ENCODE data around the gene KPNA2. TPM values are rescaled to one million over a fixed set of nuclear protein-coding genes. Genes with fewer than 3 reads are reported as not detected.
A peak's percentile ranks its signal among the peaks of the same experiment; 100 is the strongest.
"Not testable (repeated sequence)": the region's sequence is repeated elsewhere in the genome, so short reads cannot be mapped to it uniquely, and the experiment has no call there.

Gene KPNA2
- total and polyA plus RNA-seq, 2 of the 13 experiments (the other 11 are each of a cell fraction or from before 2014, with no cell fraction given) = 111 to 305 TPM

GRCh38 chr17:68049812-68050437 lies 14.4 kb downstream of the KPNA2 start:
- in situ Hi-C loops (cut with HindIII; ENCODE audit: extremely low pct_ligation_motif_present, low pct_unique_long_range_greater_than_20kb); intact Hi-C loops (cut with micrococcal nuclease; ENCODE audit: unreplicated experiment); H3K9ac ChIP-seq (ENCODE audit: insufficient read depth, low read depth, low read length); H3K4me3 ChIP-seq (replicated peaks in 1 of 3; ENCODE audit: insufficient read depth in 1 of 3, low read depth in 2 of 3, low read length in 3 of 3); H3K79me2 ChIP-seq (ENCODE audit: insufficient read depth, low read length); FAIRE-seq; H3K9me3 ChIP-seq (ENCODE audit: low read length); POLR2A ChIA-PET; H3K27me3 ChIP-seq (ENCODE audit: control insufficient read depth in 1 of 2, insufficient read depth in 2 of 2, low read length in 2 of 2); H4K20me1 ChIP-seq (ENCODE audit: insufficient read depth, low read length); BruUV-seq (replicated peaks); DNase-seq (ENCODE audit: low spot score); H3K4me2 ChIP-seq (ENCODE audit: low read depth, low read length); H3K27ac ChIP-seq (ENCODE audit: extremely low read length, insufficient read depth, low read length); H2AFZ ChIP-seq (ENCODE audit: low read length); CTCF ChIA-PET (ENCODE audit: low intra/inter-chr PET ratio, low total read pairs); H3K4me1 ChIP-seq (ENCODE audit: insufficient read depth, low read length): not testable (repeated sequence)
- ATAC-seq = peak; percentile 14
- WGBS (ENCODE audit: low lambda C conversion rate) = 71% methylated on average over 4 of the region's 4 CpGs
- H3K36me3 ChIP-seq (replicated peaks in 1 of 2; ENCODE audit: control insufficient read depth in 1 of 2, insufficient read depth in 2 of 2, low read length in 2 of 2) = peaks cover 7 to 20% of the 10 kb centered on the region in 2 experiments
- TF ChIP-seq PCBP2 (optimal IDR thresholded peaks at IDR 0.05; ENCODE audit: low read depth, low read length, poor library complexity, severe bottlenecking) = peak; percentile 73

- FAIRE-seq; intact Hi-C loops (cut with micrococcal nuclease; ENCODE audit: unreplicated experiment); POLR2A ChIA-PET; H3K9me3 ChIP-seq (ENCODE audit: low read length); in situ Hi-C loops (cut with HindIII; ENCODE audit: extremely low pct_ligation_motif_present, low pct_unique_long_range_greater_than_20kb); H3K4me2 ChIP-seq (ENCODE audit: low read depth, low read length); DNase-seq (ENCODE audit: low spot score); H3K4me1 ChIP-seq (ENCODE audit: insufficient read depth, low read length); H4K20me1 ChIP-seq (ENCODE audit: insufficient read depth, low read length); CTCF ChIA-PET (ENCODE audit: low intra/inter-chr PET ratio, low total read pairs); H2AFZ ChIP-seq (ENCODE audit: low read length); H3K79me2 ChIP-seq (ENCODE audit: insufficient read depth, low read length); H3K36me3 ChIP-seq (replicated peaks in 1 of 2; ENCODE audit: control insufficient read depth in 1 of 2, insufficient read depth in 2 of 2, low read length in 2 of 2); H3K4me3 ChIP-seq (replicated peaks in 1 of 3; ENCODE audit: insufficient read depth in 1 of 3, low read depth in 2 of 3, low read length in 3 of 3); ATAC-seq; H3K27me3 ChIP-seq (ENCODE audit: control insufficient read depth in 1 of 2, insufficient read depth in 2 of 2, low read length in 2 of 2); H3K9ac ChIP-seq (ENCODE audit: insufficient read depth, low read depth, low read length); H3K27ac ChIP-seq (ENCODE audit: extremely low read length, insufficient read depth, low read length); BruUV-seq (replicated peaks): not testable (repeated sequence)
- 92% methylated on average over 53 of the region's 57 CpGs for WGBS (ENCODE audit: low lambda C conversion rate)
Measured at GRCh38 chr17:68051321-68052312, 16.1 kb downstream of the KPNA2 start.

Measured in HepG2 (cell line).